Naive B cell (primary cell): ENCODE measurements around the gene COX17. TPM values are rescaled to one million over a fixed set of nuclear protein-coding genes. Genes with fewer than 3 reads are reported as not detected.

Experiments
- ATAC-seq, 2 donors: fragments of 150-1000 bp; cut with Tn5 transposase; 2 replicates each; pipeline ENCODE4 v1.10.0; 2021; ENCODE audit warnings: low read depth in 2 of 2, mild to moderate bottlenecking in 2 of 2, moderate library complexity in 2 of 2
- DNase-seq: peaks from one replicate; pipeline ENCODE4 v3.0.0; 2022
- H3K27ac Mint-ChIP-seq, 6 donors: one replicate each; pipeline ENCODE4 v1.8.0; 2020 to 2022; ENCODE audit warnings: mild to moderate bottlenecking in 6 of 6, mixed read lengths in 6 of 6, moderate library complexity in 5 of 6, inconsistent platforms in 2 of 6
- H3K27me3 Mint-ChIP-seq, 3 donors: one replicate each; pipeline ENCODE4 v1.8.0; 2021 to 2022; ENCODE audit warnings: mixed read lengths in 3 of 3, mild to moderate bottlenecking in 1 of 3
- H3K36me3 Mint-ChIP-seq, 2 donors: one replicate each; pipeline ENCODE4 v1.8.0; 2020 to 2022; ENCODE audit warnings: mixed read lengths in 2 of 2, inconsistent platforms in 1 of 2, mild to moderate bottlenecking in 1 of 2
- H3K4me1 Mint-ChIP-seq, 3 donors: one replicate each; pipeline ENCODE4 v1.8.0; 2020 to 2022; ENCODE audit warnings: mixed read lengths in 3 of 3, inconsistent platforms in 1 of 3, mild to moderate bottlenecking in 1 of 3, moderate library complexity in 1 of 3
- H3K4me3 Mint-ChIP-seq, 8 donors: one replicate each; pipeline ENCODE4 v1.8.0; 2020 to 2022; ENCODE audit warnings: mild to moderate bottlenecking in 8 of 8, mixed read lengths in 8 of 8, moderate library complexity in 8 of 8, inconsistent platforms in 2 of 8
- H3K9me3 Mint-ChIP-seq, 7 donors: one replicate each; pipeline ENCODE4 v1.8.0; 2020 to 2022; ENCODE audit warnings: mixed read lengths in 7 of 7, mild to moderate bottlenecking in 5 of 7, inconsistent platforms in 2 of 7, moderate library complexity in 1 of 7
- polyA plus RNA-seq, 6 donors: library from polyadenylated mRNA; unstranded; fragments of 300-500 nt; fragmentation: Illumina TruSeq; gene quantifications; one replicate each; pipeline ENCODE4 v1.2.3, GENCODE V29; 2021; ENCODE audit warnings: low read depth in 6 of 6

COX17 gene
- polyA plus RNA-seq, 6 donors from 2014 or later: 67.3 to 99.7 (median 81.1) TPM

DNA sequence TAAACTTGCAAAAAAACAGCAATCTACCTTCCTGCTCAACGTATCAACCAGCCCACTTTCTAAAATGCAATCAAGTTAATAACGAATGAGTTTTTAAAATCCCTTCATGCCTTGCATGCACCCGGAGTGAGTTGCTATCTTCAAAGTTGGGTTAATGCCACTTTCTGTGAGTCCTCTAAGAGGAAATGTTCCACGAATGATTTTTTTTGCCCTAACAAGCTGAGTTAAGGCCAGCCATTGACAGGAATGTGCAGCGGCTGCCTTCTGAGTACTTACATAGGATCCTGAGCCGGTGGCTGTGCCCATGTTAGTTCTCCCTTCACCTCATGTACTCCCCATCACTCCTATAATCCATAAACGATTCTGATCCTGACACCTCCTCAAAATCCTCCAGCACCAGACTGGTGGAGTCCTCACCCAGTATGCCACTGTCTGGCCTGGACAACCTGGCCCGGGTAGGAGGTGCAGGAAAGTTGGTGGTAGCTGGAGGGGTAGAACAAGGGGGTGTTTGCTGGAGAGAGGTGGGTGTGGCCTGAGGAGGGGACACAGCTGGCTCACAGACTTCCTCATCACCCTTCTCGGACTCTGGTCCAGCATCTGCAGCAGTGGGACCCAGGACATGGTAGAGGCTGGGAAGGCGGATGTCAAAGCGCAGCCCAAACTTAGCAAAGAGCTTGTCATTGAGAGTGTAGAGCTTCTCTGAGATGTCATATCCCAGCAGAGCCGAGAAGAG is 29.2 kb downstream of the COX17 start:
- Mint-ChIP-seq H3K4me3 (peak overlapping the region in 1 of 8 donors; percentile 44), H3K27ac (no peak overlapping the region), H3K27me3 (no peaks in the 10 kb centered on the region), H3K36me3 (peaks cover 25 to 28% of the 10 kb centered on the region in 2 donors), H3K9me3 (no peaks in the 10 kb centered on the region), H3K4me1 (no peaks in the 10 kb centered on the region)
- DNase-seq (no peak), ATAC-seq (no peak)

DNA sequence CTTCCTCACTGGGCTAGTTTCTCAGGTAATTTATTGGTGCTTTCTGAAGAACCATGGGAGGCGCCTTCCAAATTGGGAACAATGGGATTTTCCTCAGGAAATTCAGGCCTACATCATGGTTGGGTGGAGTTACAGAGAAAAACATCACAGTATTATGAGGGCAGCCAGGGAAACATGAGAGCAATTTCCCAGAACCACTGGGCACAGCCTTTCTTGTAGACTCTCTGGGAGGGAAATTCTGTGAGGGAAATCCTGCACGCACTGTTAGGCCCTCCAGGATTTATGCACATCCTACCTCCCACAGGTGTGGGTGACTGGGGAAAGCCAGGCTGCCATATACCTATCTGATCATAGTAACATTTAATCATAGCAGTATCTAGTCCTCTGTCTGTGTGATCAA is 30.0 kb downstream of the COX17 start:
- ATAC-seq: no peak
- Mint-ChIP-seq H3K9me3 (no peaks in the 10 kb centered on the region), H3K4me1 (no peaks in the 10 kb centered on the region), H3K4me3 (no peak overlapping the region), H3K27ac (no peak overlapping the region), H3K27me3 (no peaks in the 10 kb centered on the region), H3K36me3 (peaks cover 25 to 28% of the 10 kb centered on the region in 2 donors)
- no peak for DNase-seq

DNA sequence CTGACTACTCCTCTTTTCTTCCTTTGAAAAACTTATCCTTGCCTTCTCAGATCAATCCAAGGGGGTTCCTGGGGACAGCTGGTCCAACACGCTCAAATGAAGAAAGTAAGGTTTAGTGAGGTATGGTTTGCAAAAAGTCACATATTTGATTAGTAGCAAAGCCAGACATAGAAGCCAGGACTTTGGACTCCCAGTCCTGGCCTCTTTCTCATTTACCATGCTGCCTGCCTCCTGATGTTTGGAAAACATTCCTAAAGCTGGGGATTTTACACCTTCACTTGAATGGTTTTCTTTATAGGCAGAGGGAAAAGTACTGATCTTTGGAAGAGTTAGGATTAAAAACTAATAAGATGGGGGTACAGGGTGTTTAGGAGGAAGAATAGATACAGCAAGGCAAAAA is 31.4 kb downstream of the COX17 start:
- Mint-ChIP-seq H3K27ac (peak overlapping the region in 1 of 6 donors; percentile 49), H3K9me3 (no peaks in the 10 kb centered on the region), H3K27me3 (no peaks in the 10 kb centered on the region), H3K36me3 (peaks cover 21 to 29% of the 10 kb centered on the region in 2 donors), H3K4me1 (no peaks in the 10 kb centered on the region), H3K4me3 (no peak overlapping the region)
- ATAC-seq (no peak), DNase-seq (no peak)

DNA sequence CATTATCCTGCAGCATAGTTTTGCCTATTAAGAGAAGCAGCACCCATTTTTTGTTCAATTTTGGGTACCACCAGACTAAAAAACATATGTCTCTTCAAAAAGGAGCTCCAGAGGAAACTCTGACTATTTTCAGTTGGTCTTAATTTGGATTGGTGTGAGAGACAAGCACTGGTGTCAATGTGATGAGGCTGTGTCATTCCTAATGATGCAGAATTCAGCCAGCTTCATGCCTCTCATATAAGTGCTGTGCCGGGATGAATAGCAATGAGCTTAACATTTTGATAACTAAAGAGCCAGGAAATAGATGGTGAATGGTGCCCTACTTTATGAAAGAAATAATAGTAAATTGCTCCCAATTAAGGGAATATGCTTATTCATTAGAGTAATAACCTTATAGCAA is 32.7 kb downstream of the COX17 start:
- DNase-seq (no peak), ATAC-seq (no peak)
- Mint-ChIP-seq H3K27me3 (no peaks in the 10 kb centered on the region), H3K4me3 (no peak overlapping the region), H3K4me1 (peaks cover 0 to 1% (median 0%) of the 10 kb centered on the region in 3 donors), H3K36me3 (peaks cover 14 to 28% of the 10 kb centered on the region in 2 donors), H3K9me3 (no peaks in the 10 kb centered on the region), H3K27ac (no peak overlapping the region)

DNA sequence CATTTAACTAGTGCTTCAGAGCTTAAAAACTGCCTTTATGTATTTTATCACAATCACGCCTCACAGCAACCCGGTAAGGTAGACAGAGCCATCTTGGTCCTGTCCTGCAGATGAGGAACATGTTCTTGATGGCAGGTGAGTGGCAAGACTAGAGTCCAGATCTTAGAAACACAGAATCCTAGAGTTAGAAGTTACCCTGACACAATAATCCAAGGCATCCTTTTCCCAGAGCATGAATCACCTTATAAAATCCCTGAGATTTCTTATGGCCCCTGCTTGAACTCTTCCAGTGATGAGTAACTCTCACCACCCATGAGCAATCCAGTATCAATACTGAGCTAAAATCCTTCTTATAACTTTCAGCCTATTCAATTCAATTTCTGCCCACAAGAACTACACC is 33.7 kb downstream of the COX17 start:
- H3K4me3 Mint-ChIP-seq: no peak overlapping the region
- DNase-seq (no peak), ATAC-seq (no peak)
- H3K27me3 Mint-ChIP-seq: no peaks in the 10 kb centered on the region
- peaks cover 4 to 11% (median 6%) of the 10 kb centered on the region in 3 donors for H3K4me1 Mint-ChIP-seq
- H3K36me3 Mint-ChIP-seq: peaks cover 14 to 28% of the 10 kb centered on the region in 2 donors
- H3K9me3 Mint-ChIP-seq: no peaks in the 10 kb centered on the region
- peak overlapping the region in 1 of 6 donors; percentile 49 for H3K27ac Mint-ChIP-seq

DNA sequence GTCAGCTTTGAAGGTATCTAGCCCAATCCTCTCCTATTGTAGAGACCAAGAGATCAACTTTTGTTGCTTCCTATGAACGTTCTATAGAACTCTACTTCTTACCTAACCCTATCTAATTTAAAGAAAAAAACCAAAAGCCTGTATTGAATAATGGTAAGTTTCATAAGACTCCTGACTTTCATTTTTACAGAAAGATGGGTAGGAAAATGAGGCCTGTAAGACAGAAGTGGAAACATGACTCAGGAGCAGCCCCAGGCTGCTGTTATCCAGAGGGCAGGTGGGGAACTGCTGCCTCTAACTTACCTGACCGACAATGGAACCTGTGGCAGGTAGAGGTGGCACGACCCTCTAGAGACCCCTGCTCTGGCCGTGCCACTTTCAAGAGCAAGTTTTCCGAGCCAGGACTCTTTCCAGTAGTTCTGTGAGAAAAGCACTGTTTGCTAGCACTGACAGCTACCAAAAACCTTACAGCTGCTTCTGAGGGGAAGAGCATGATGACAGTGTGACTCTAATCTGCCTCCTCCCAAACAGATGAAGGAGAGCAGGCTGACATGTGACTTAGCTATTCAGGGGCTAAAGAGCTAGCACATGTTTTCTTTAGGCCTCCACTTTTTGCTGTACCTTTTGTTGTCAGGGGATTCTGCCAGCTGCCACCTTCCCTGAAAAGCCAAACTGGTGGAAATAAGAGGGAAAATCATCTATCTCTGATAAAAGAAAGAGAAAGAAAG is 34.3 kb downstream of the COX17 start:
- H3K36me3 Mint-ChIP-seq: peaks cover 14 to 27% of the 10 kb centered on the region in 2 donors
- peaks cover 10 to 17% (median 12%) of the 10 kb centered on the region in 3 donors for H3K4me1 Mint-ChIP-seq
- no peaks in the 10 kb centered on the region for H3K27me3 Mint-ChIP-seq
- no peak for ATAC-seq
- H3K4me3 Mint-ChIP-seq: no peak overlapping the region
- DNase-seq: no peak
- peak overlapping the region in 1 of 6 donors; percentile 13 for H3K27ac Mint-ChIP-seq
- no peaks in the 10 kb centered on the region for H3K9me3 Mint-ChIP-seq

DNA sequence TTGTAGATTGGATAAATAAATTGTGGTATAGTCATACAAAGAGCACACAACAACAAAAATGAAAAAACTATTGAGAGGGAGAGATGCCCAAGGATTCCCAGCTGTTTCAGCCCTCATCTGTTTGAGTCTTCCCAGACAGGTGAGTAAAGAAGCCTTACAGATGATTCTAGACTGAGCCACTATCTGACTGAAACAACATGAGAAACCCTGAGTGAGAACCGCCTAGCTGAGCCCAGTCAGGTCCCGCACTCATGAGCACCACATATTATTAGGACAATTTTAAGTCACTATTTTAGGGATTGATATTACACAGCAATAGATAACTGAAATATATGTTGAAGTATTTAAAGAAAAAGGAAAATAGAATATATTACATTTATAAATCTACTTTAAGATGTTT is 35.8 kb downstream of the COX17 start:
- Mint-ChIP-seq H3K4me3 (no peak overlapping the region), H3K9me3 (no peaks in the 10 kb centered on the region), H3K4me1 (peaks cover 15 to 22% (median 15%) of the 10 kb centered on the region in 3 donors), H3K27ac (no peak overlapping the region), H3K27me3 (no peaks in the 10 kb centered on the region), H3K36me3 (peaks cover 9 to 12% of the 10 kb centered on the region in 2 donors)
- no peak for DNase-seq
- no peak for ATAC-seq

DNA sequence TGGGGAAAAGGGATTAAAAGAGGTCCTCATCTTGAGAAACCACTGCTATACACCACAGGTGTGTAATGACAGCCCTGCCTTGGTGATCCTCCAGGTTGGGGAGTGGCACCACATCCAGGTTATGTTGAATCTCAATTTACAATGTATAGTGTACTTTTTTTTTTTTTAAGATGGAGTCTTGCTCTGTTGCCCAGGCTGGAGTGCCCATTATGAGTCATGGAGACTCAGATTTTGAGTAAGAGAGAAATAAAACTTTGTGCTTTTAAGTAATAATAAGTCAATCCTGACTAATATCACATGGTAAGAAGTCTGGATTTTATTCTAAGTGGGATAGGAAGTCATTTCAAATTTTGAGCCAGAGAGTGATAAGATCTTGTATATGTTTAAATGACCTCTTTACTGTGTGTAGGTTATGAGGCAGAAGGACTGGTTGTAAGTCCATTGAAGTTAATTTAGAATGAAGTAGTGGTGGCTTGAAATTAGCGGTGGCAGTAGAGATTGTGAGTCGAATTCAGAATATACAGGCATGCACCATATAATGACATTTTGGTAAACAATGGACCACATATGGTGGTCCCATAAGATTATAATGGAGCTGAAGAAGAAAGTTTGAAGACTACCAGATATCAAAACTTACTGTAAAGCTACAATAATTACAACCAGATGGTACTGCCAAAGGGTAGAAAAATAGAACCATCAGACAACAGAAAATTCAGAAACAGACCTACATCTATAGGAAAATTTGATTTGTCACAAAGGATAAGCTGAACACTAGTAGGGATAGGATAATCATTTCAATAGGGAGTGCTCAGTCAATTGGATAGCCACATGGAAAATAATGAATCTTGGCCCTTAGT is 37.5 kb downstream of the COX17 start:
- ATAC-seq: no peak
- H3K27ac Mint-ChIP-seq: peak overlapping the region in 2 of 6 donors; percentile 1 to 92
- H3K9me3 Mint-ChIP-seq: no peaks in the 10 kb centered on the region
- DNase-seq: no peak
- H3K27me3 Mint-ChIP-seq: no peaks in the 10 kb centered on the region
- peaks cover 15 to 22% (median 15%) of the 10 kb centered on the region in 3 donors for H3K4me1 Mint-ChIP-seq
- H3K36me3 Mint-ChIP-seq: peaks cover 0 to 5% of the 10 kb centered on the region in 2 donors
- H3K4me3 Mint-ChIP-seq: no peak overlapping the region

DNA sequence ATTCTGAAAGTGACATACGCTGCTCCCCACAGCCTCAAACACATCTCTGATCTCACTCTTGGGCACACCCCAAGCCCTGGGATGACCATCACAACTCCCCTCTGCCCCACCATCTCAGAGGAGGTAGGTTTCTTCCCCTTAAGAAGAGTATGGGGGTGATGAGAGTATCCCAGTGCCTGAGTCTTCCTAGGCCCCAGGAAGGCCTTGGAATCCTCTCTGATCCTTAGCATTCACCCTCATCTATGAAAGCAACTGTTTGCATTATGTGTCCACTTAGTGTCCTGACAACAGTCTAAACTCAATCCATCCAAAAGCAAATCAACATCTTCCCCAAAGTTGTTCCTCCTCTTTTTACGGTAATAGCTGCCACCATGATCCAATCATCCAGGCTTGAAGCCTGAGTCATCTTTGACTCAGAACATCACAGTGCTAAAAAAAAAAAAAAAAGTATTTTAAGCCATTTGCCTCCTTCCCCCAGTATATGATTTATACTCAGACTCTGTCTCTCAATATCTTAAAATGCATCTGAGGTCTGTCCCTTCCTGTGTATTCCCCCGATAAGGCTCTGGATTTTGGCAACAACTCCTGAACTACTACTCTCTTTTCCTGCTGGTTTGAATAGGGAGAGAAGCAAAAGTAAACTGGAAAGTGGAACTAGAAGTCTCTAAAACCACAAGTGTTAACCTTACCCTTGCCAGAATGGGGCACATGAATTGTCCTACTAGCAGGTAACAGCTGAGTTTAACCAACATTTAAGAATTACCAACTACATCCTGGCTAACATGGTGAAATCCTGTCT is 39.3 kb downstream of the COX17 start:
- ATAC-seq (peak; percentile 61 to 68), DNase-seq (no peak)

DNA sequence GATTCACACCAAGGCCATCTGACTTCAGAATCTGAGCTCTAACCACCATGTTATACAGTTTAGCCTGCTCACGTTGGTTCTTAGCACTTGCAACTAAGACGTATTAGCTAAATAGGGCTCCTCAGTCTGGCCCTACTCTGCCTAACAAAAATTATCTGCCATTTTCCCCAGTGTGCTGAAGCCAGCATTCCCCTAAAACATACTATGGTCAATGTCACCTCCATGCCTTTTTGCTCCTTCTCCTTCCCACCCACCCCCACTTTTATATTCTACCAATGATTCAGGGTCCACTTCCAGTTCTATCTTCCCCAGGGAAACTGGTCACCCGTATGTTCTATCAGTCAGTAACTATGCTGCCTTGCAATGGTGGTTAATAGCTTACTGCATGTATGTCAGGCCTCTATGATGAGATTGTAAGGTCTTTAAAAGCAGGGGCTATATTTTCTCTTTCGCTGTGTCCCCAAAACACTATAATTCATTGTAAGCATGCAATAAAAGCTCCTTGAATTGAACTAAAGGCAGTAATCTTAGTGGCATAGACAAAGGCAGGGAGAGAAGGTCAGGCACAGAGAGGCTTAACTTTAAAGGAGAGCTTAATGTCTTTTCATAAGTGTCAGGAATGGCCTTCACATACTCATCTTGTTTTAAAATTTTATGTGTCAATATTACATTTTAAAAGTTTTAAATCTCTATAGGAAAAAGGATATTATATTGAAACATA is 40.2 kb downstream of the COX17 start:
- peak overlapping the region in 1 of 8 donors; percentile 86 for H3K4me3 Mint-ChIP-seq
- no peak for ATAC-seq
- no peaks in the 10 kb centered on the region for H3K9me3 Mint-ChIP-seq
- peaks cover 0 to 5% of the 10 kb centered on the region in 2 donors for H3K36me3 Mint-ChIP-seq
- peaks cover 15 to 22% (median 15%) of the 10 kb centered on the region in 3 donors for H3K4me1 Mint-ChIP-seq
- DNase-seq: no peak
- no peak overlapping the region for H3K27ac Mint-ChIP-seq
- H3K27me3 Mint-ChIP-seq: peaks cover 0 to 5% (median 0%) of the 10 kb centered on the region in 3 donors

More for the DNA sequence above, 39.3 kb downstream of the COX17 start:
- no peaks in the 10 kb centered on the region for H3K9me3 Mint-ChIP-seq
- peaks cover 15 to 22% (median 15%) of the 10 kb centered on the region in 3 donors for H3K4me1 Mint-ChIP-seq
- peak overlapping the region in 5 of 6 donors; percentile 44 to 95 (median 92) for H3K27ac Mint-ChIP-seq
- peaks cover 0 to 2% (median 0%) of the 10 kb centered on the region in 3 donors for H3K27me3 Mint-ChIP-seq
- H3K36me3 Mint-ChIP-seq: peaks cover 0 to 5% of the 10 kb centered on the region in 2 donors
- H3K4me3 Mint-ChIP-seq: peak overlapping the region in 6 of 8 donors; percentile 57 to 86 (median 62)

DNA sequence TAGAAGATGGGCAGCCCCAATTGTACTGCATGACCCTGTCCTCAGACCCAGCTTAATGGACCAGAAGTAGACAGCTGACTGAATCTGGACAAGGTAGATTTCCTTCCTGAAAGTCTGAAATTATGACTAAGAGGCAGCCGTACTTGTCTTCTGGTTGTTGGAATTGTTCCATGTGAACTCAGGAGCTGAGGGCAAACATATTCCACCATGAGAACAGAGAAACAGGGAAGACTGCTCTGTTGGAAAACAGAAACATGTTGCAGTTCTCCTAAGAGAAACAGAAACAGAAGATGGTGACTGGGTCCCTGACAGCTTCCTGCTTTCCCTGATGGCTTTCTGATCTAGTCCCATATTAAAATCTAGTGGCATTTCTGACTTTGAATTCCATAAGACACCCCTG is 41.0 kb downstream of the COX17 start:
- Mint-ChIP-seq H3K9me3 (no peaks in the 10 kb centered on the region), H3K4me1 (peaks cover 15 to 22% (median 15%) of the 10 kb centered on the region in 3 donors), H3K4me3 (no peak overlapping the region), H3K27me3 (peaks cover 0 to 5% (median 0%) of the 10 kb centered on the region in 3 donors), H3K27ac (no peak overlapping the region), H3K36me3 (peaks cover 0 to 2% of the 10 kb centered on the region in 2 donors)
- ATAC-seq: no peak
- DNase-seq: no peak

DNA sequence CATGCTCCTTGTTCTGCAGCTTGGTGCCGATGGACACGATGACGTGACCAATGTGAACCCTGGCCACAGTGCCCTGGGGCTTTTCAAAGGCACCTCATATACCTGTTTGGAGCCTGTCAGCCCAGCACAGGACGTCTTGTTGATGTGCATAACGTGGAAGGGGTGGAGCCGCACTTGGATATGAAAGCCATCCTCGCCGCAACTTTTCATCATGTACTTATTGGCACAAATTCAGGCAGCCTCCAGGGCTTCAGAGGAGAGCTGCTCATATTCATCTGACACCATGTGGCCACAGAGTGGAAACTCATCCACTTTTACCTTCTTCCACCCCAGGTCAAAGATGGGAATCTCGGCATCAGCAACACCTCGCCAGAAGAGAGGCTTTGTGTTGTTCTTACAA is 41.5 kb downstream of the COX17 start:
- Mint-ChIP-seq H3K4me3 (no peak overlapping the region), H3K36me3 (no peaks in the 10 kb centered on the region), H3K27ac (no peak overlapping the region), H3K4me1 (peaks cover 15 to 22% (median 15%) of the 10 kb centered on the region in 3 donors), H3K9me3 (no peaks in the 10 kb centered on the region), H3K27me3 (peaks cover 0 to 5% (median 0%) of the 10 kb centered on the region in 3 donors)
- ATAC-seq: no peak
- DNase-seq: no peak
